ENCODE data around the gene MTURN. TPM values are rescaled to one million over a fixed set of nuclear protein-coding genes. Genes with fewer than 3 reads are reported as not detected.

MTURN gene
- total and polyA plus RNA-seq, 9 of the 15 experiments (the other 6 are each of a cell fraction or from before 2014, with no cell fraction given): 0.94 to 14.8 (median 6.4) TPM

- TF ChIP-seq FOXK1 (CRISPR knock-in tag; IDR thresholded peaks at IDR 0.05; ENCODE audit: borderline replicate concordance): no peak
- no peak for TF ChIP-seq KHSRP (IDR thresholded peaks at IDR 0.05)
- TF ChIP-seq HDGF (IDR thresholded peaks at IDR 0.05): peak; percentile 5; the same call in 1 of the 2 replicates
- TF ChIP-seq, protein P1, sequence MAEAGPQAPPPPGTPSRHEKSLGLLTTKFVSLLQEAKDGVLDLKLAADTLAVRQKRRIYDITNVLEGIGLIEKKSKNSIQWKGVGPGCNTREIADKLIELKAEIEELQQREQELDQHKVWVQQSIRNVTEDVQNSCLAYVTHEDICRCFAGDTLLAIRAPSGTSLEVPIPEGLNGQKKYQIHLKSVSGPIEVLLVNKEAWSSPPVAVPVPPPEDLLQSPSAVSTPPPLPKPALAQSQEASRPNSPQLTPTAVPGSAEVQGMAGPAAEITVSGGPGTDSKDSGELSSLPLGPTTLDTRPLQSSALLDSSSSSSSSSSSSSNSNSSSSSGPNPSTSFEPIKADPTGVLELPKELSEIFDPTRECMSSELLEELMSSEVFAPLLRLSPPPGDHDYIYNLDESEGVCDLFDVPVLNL (CRISPR knock-in tag; IDR thresholded peaks at IDR 0.05; ENCODE audit: low read depth): no peak
- no peak for TF ChIP-seq AFF1 (IDR thresholded peaks at IDR 0.05; ENCODE audit: low read depth in 1 of 2, partially characterized antibody in 2 of 2)
- no peak for TF ChIP-seq TAF1 (IDR thresholded peaks at IDR 0.05; ENCODE audit: control insufficient read depth, extremely low read depth, insufficient read depth, low read length, severe bottlenecking)
- no peak for TF ChIP-seq SMARCB1 (IDR thresholded peaks at IDR 0.05; ENCODE audit: insufficient read length, low read depth)
- no peak for TF ChIP-seq USF1 (CRISPR knock-in tag; IDR thresholded peaks at IDR 0.05)
- TF ChIP-seq TFAM (CRISPR knock-in tag; conservative IDR thresholded peaks at IDR 0.05): no peak
- TF ChIP-seq E4F1 (CRISPR knock-in tag; IDR thresholded peaks at IDR 0.05; ENCODE audit: borderline replicate concordance): no peak
- no peak for TF ChIP-seq RNF2 (IDR thresholded peaks at IDR 0.05)
- no peak for TF ChIP-seq LCOR (CRISPR knock-in tag; IDR thresholded peaks at IDR 0.05)
- no peak for TF ChIP-seq ETV1 (tag; conservative IDR thresholded peaks at IDR 0.05; ENCODE audit: low read depth)
- no peak for TF ChIP-seq TSC22D4 (tag; IDR thresholded peaks at IDR 0.05)
- TF ChIP-seq HMBOX1 (IDR thresholded peaks at IDR 0.05): peak; percentile 30; the same call in 1 of the 2 replicates
- no peak for TF ChIP-seq RUNX1 (IDR thresholded peaks at IDR 0.05; ENCODE audit: low read depth)
- TF ChIP-seq ZNF324 (CRISPR knock-in tag; IDR thresholded peaks at IDR 0.05): no peak
- 0 out of 2 replicates have a peak, but pooled peaks have one; percentile 29 for TF ChIP-seq MTA2 (IDR thresholded peaks at IDR 0.05; ENCODE audit: low read depth)
- TF ChIP-seq ZNF224 (CRISPR knock-in tag; IDR thresholded peaks at IDR 0.05): no peak
These were observed 27.3 kb downstream of the MTURN start (continued) for GRCh38 chr7:30162133-30162532.
